ENCODE measurements around the gene CDCA5. TPM values are rescaled to one million over a fixed set of nuclear protein-coding genes. Genes with fewer than 3 reads are reported as not detected.

The CDCA5 gene
- total RNA-seq, 4 donors from 2014 or later, result 0.66 to 1.9 TPM; not detected in 2

- no peak for TF ChIP-seq CTCF (IDR thresholded peaks at IDR 0.05; ENCODE audit: low read depth)
These were observed 32.7 kb upstream of the CDCA5 start for GRCh38 chr11:65116370-65117205.

GRCh38 chr11:65115361-65116082, 31.7 kb upstream of the CDCA5 start:
- TF ChIP-seq CTCF (IDR thresholded peaks at IDR 0.05; ENCODE audit: low read depth), result no peak

- no peak for TF ChIP-seq CTCF (IDR thresholded peaks at IDR 0.05; ENCODE audit: low read depth)
These were observed 30.8 kb upstream of the CDCA5 start for GRCh38 chr11:65114538-65115171.

- TF ChIP-seq CTCF (IDR thresholded peaks at IDR 0.05; ENCODE audit: low read depth), result no peak
These were observed 30.0 kb upstream of the CDCA5 start for GRCh38 chr11:65113839-65114238.

DNA sequence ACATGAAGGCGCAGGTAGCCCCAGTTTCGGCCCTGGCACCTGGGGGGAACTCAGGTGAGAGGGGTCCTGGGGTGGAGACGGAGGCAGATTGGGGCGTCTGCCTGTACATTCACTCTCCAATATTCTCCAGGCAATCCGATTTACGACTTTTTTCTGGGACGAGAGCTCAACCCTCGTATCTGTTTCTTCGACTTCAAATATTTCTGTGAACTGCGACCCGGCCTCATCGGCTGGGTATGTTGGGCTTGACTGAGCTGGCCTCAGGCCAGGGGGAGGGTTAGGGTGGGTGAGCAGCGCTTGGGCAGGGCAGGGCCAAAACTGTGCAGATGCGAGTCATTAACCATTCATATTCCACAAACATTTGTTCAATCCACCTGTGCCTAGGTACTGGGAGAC, 29.5 kb upstream of the CDCA5 start:
- TF ChIP-seq CTCF (IDR thresholded peaks at IDR 0.05; ENCODE audit: low read depth), result no peak

- TF ChIP-seq CTCF (IDR thresholded peaks at IDR 0.05; ENCODE audit: low read depth), result no peak
These were observed 28.9 kb upstream of the CDCA5 start for GRCh38 chr11:65112546-65113360.

All from subcutaneous adipose tissue (tissue), 4 donors.